Endothelial cell of umbilical vein (primary cell): ENCODE measurements around the gene KCTD19. TPM values are rescaled to one million over a fixed set of nuclear protein-coding genes. Genes with fewer than 3 reads are reported as not detected.
"Not testable (repeated sequence)": the region's sequence is repeated elsewhere in the genome, so short reads cannot be mapped to it uniquely, and the experiment has no call there.

Experiments
- BruUV-seq: library from RNA; stranded (reverse); fragments of 400-500 nt; replicated peaks from 2 replicates; lab custom pipeline; 2021; lab: Mats Ljungman, UMichigan
- CTCF ChIA-PET: fragments of 300-600, 350-600 bp; sonication (Branson Sonifier 250); formaldehyde crosslinking; loops from one replicate; lab custom pipeline; 2021; ENCODE audit warnings: antibody characterized with exemption, inconsistent platforms; lab: Charles Lee
- POLR2A ChIA-PET: fragments of 300-600, 350-600 bp; sonication (Branson Sonifier 250); formaldehyde crosslinking; loops from one replicate; lab custom pipeline; 2021; ENCODE audit warnings: antibody characterized with exemption, inconsistent platforms; lab: Charles Lee
- DNase-seq: peaks from one replicate; pipeline ENCODE4 v3.0.0-alpha.2; 2011; ENCODE audit warnings: low read depth, low spot score
- FAIRE-seq: peaks from 2 replicates; lab custom pipeline; 2011; peaks lifted over from hg19 to GRCh38; lab: Jason Lieb, UNC
- H2AFZ ChIP-seq: 2 replicates; pipeline ENCODE4 v1.6.0; 2012; ENCODE audit warnings: low read depth, low read length, control low read depth, inconsistent platforms
- H3K27ac ChIP-seq: 2 replicates; pipeline ENCODE4 v1.5.1; 2011; ENCODE audit warnings: low read depth, mild to moderate bottlenecking, control low read depth, low read length, moderate library complexity; ENCODE audit not compliant: insufficient read depth
- H3K27me3 ChIP-seq, 2 experiments: 2 replicates each; pipeline versions ENCODE4 v1.6.0 to v1.6.1; 2011; ENCODE audit warnings: low read length in 2 of 2, mixed read lengths in 1 of 2; ENCODE audit not compliant: control insufficient read depth in 2 of 2, insufficient read depth in 2 of 2
- H3K36me3 ChIP-seq, 2 experiments: 2 replicates in 1 of 2; 3 replicates in 1 of 2; pipeline ENCODE4 v1.5.1; 2011; ENCODE audit warnings: low read length in 2 of 2, mild to moderate bottlenecking in 1 of 2, moderate library complexity in 1 of 2; ENCODE audit not compliant: control insufficient read depth in 2 of 2, insufficient read depth in 2 of 2; ENCODE audit errors: extremely low read depth in 1 of 2
- H3K4me1 ChIP-seq: 3 replicates; pipeline ENCODE4 v1.5.1; 2011; ENCODE audit warnings: mild to moderate bottlenecking, low read length; ENCODE audit not compliant: control insufficient read depth, insufficient read depth; ENCODE audit errors: extremely low read depth
- H3K4me2 ChIP-seq: 2 replicates; pipeline ENCODE4 v1.6.1; 2011; ENCODE audit warnings: low read length, control low read depth, mixed read lengths; ENCODE audit not compliant: insufficient read depth
- H3K4me3 ChIP-seq, 3 experiments: fragments of 200-600 bp in 1 of 3; sonication (generic), shearing (Covaris generic) in 1 of 3; replicated peaks in 1 of 3; 2 replicates each; pipeline ENCODE4 v1.5.1; 2011 to 2016; ENCODE audit warnings: control low read depth in 3 of 3, low read length in 3 of 3, mild to moderate bottlenecking in 2 of 3, inconsistent platforms in 1 of 3, low read depth in 1 of 3, moderate library complexity in 1 of 3; ENCODE audit not compliant: insufficient read depth in 1 of 3
- H3K79me2 ChIP-seq: 2 replicates; pipeline ENCODE4 v1.6.0; 2012; ENCODE audit warnings: low read length, inconsistent platforms; ENCODE audit not compliant: control insufficient read depth, insufficient read depth
- H3K9ac ChIP-seq: replicated peaks from 2 replicates; pipeline ENCODE3; 2011; ENCODE audit warnings: low read length, control low read depth; ENCODE audit not compliant: insufficient read depth; ENCODE audit errors: extremely low read depth
- H3K9me1 ChIP-seq: replicated peaks from 3 replicates; pipeline ENCODE4 v1.6.0; 2011; ENCODE audit warnings: mild to moderate bottlenecking, low read length; ENCODE audit not compliant: control insufficient read depth, insufficient read depth; ENCODE audit errors: extremely low read depth
- H3K9me3 ChIP-seq: replicated peaks from 2 replicates; pipeline ENCODE4 v1.5.1; 2012; ENCODE audit warnings: low read length, inconsistent platforms; ENCODE audit not compliant: control insufficient read depth, insufficient read depth
- H4K20me1 ChIP-seq: replicated peaks from 2 replicates; pipeline ENCODE3; 2011; ENCODE audit warnings: mild to moderate bottlenecking, low read length; ENCODE audit not compliant: control insufficient read depth, insufficient read depth; ENCODE audit errors: extremely low read depth
- EZH2 ChIP-seq: IDR thresholded peaks from 2 replicates; pipeline ENCODE4 v1.6.1; 2012; ENCODE audit warnings: borderline replicate concordance, low read depth, mild to moderate bottlenecking, moderate library complexity, low read length, inconsistent platforms; ENCODE audit not compliant: severe bottlenecking
- FOS ChIP-seq: IDR thresholded peaks from 2 replicates; pipeline ENCODE4 v1.6.1; 2011; ENCODE audit warnings: mild to moderate bottlenecking, low read length, moderate library complexity, borderline replicate concordance; ENCODE audit not compliant: insufficient read depth
- GATA2 ChIP-seq: IDR thresholded peaks from 2 replicates; pipeline ENCODE4 v1.7.0; 2011; ENCODE audit warnings: low read depth, mild to moderate bottlenecking, moderate library complexity, mixed read lengths, low read length; ENCODE audit not compliant: insufficient read length, insufficient read depth
- JUN ChIP-seq: IDR thresholded peaks from 2 replicates; pipeline ENCODE4 v1.6.1; 2011; ENCODE audit warnings: borderline replicate concordance, low read depth; ENCODE audit not compliant: insufficient read length, insufficient read depth
- MAX ChIP-seq: IDR thresholded peaks from 2 replicates; pipeline ENCODE4 v1.6.1; 2011; ENCODE audit not compliant: insufficient read depth, insufficient read length
- MYC ChIP-seq: IDR thresholded peaks from one replicate; pipeline ENCODE4 v1.6.1; 2011; ENCODE audit warnings: mild to moderate bottlenecking, low read depth, low read length
- POLR2A ChIP-seq: IDR thresholded peaks from 2 replicates; pipeline ENCODE4 v1.6.1; 2012; ENCODE audit warnings: low read depth, mild to moderate bottlenecking, control low read depth, low read length
- POLR2AphosphoS5 ChIP-seq: IDR thresholded peaks from 2 replicates; pipeline ENCODE4 v1.6.1; 2012; ENCODE audit warnings: low read depth, mild to moderate bottlenecking, control low read depth, low read length, moderate library complexity; ENCODE audit not compliant: insufficient read depth
- dilution Hi-C: fragments of 300-500 bp; cut with MboI; formaldehyde crosslinking; loops from one replicate; pipeline ENCODE4 v1.15.0; 2019; ENCODE audit warnings: low sequenced_read_pairs; ENCODE audit not compliant: extremely low pct_ligation_motif_present
- intact Hi-C: fragments of 100-400 bp; cut with micrococcal nuclease; formaldehyde crosslinking; loops from one replicate; pipeline ENCODE4 v1.10.0; 2022
- polyA plus RNA-seq, 4 experiments: library from polyadenylated mRNA; depleted of rRNA in 3 of 4; stranded (reverse) in 3 of 4; unstranded in 1 of 4; fragments of >200 nt; gene quantifications; 2 replicates each; pipeline versions ENCODE4 v1.2.1 to v1.2.3, GENCODE V29; 2011 to 2012; ENCODE audit warnings: missing spikeins in 1 of 4
- total RNA-seq: library from RNA; stranded (reverse); gene quantifications from 2 replicates; pipeline ENCODE4 v1.2.3, GENCODE V29; 2021
- TF ChIP-seq, protein P1 (sequence below), 2 donors: IDR thresholded peaks; 1 replicate in 1 of 2; 2 replicates in 1 of 2; pipeline ENCODE4 v1.5.1; 2011; ENCODE audit warnings: low read length in 2 of 2, mild to moderate bottlenecking in 2 of 2, moderate library complexity in 2 of 2, control low read depth in 1 of 2, inconsistent platforms in 1 of 2, low read depth in 1 of 2; ENCODE audit not compliant: insufficient read depth in 1 of 2; ENCODE audit errors: extremely low read depth in 1 of 2

Gene KCTD19
- total and polyA plus RNA-seq, 2 donors (not counting 3 experiments of a cell fraction or from before 2014, with no cell fraction given) = 0.21 to 0.44 TPM

DNA sequence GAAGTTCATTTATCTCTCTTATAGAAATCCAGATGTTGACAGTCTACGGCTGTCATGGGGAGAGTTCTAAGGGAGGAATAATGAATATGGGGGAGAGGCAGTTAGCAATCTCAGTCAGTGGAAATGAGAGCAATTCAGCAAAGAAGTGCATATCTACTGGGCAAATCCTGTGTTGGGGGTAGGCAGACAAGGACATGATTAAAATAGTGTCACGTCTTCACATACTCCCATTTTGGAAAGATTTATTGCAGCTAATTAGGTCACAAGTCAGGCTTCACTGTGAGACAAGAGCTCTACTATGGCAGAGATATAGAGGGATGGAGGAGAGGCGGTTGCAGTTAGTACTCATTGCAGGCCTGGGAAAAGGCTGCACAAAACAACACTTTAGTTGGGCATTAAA lies 29.9 kb upstream of the KCTD19 start:
- Histone ChIP-seq H3K4me3 (no peak overlapping the region), H3K9me3 (no peaks in the 10 kb centered on the region), H3K27ac (no peak overlapping the region), H3K4me2 (no peak overlapping the region), H3K36me3 (no peaks in the 10 kb centered on the region), H3K79me2 (no peaks in the 10 kb centered on the region), H3K9ac (no peak overlapping the region), H3K27me3 (peaks cover 0 to 2% of the 10 kb centered on the region in 2 experiments), H3K4me1 (peaks cover 2% of the 10 kb centered on the region), H2AFZ (no peak overlapping the region), H4K20me1 (no peaks in the 10 kb centered on the region), H3K9me1 (no peaks in the 10 kb centered on the region)
- dilution Hi-C loops (no loop called here), intact Hi-C loops (no loop called here)
- POLR2A ChIA-PET = no interaction called here
- FAIRE-seq (no peak), DNase-seq (no peak)
- CTCF ChIA-PET = interaction anchor here (0.8 to 2.3 kb wide), 4 partner anchors 8 to 43 kb away, joined by 3 to 9 read pairs (median 6); partner anchors contain the start of genes KCTD19 and LRRC36
- BruUV-seq = no TSS peak
- TF ChIP-seq JUN (no peak), MAX (no peak), GATA2 (no peak), POLR2AphosphoS5 (no peak), FOS (no peak), EZH2 (no peak), MYC (no peak), POLR2A (no peak)
- TF ChIP-seq, protein P1, sequence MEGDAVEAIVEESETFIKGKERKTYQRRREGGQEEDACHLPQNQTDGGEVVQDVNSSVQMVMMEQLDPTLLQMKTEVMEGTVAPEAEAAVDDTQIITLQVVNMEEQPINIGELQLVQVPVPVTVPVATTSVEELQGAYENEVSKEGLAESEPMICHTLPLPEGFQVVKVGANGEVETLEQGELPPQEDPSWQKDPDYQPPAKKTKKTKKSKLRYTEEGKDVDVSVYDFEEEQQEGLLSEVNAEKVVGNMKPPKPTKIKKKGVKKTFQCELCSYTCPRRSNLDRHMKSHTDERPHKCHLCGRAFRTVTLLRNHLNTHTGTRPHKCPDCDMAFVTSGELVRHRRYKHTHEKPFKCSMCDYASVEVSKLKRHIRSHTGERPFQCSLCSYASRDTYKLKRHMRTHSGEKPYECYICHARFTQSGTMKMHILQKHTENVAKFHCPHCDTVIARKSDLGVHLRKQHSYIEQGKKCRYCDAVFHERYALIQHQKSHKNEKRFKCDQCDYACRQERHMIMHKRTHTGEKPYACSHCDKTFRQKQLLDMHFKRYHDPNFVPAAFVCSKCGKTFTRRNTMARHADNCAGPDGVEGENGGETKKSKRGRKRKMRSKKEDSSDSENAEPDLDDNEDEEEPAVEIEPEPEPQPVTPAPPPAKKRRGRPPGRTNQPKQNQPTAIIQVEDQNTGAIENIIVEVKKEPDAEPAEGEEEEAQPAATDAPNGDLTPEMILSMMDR (IDR thresholded peaks at IDR 0.05; ENCODE audit: extremely low read depth in 1 of 2, insufficient read depth in 1 of 2, low read depth in 1 of 2, low read length in 2 of 2) = no peak

- H3K4me2 ChIP-seq, H3K27ac ChIP-seq, FAIRE-seq, dilution Hi-C loops, intact Hi-C loops, H3K4me3 ChIP-seq, H3K27me3 ChIP-seq, POLR2A ChIA-PET, BruUV-seq, H3K9ac ChIP-seq, H3K79me2 ChIP-seq, H3K4me1 ChIP-seq, H2AFZ ChIP-seq, H3K9me3 ChIP-seq, DNase-seq, H3K36me3 ChIP-seq, H3K9me1 ChIP-seq, H4K20me1 ChIP-seq: not testable (repeated sequence)
- CTCF ChIA-PET = interaction anchor here (0.8 to 2.4 kb wide), 10 partner anchors 8 to 113 kb away, joined by 3 to 10 read pairs (median 4); partner anchors contain the start of genes HSD11B2, KCTD19 and LRRC36
Measured at GRCh38 chr16:67352463-67352862, 25.9 kb upstream of the KCTD19 start.
